Activated B cell treated with CpG ODN at 0.5 μM for 24 hours (primary cell): ENCODE results near the gene ERN1. TPM values are rescaled to one million over a fixed set of nuclear protein-coding genes. Genes with fewer than 3 reads are reported as not detected.

ENCODE experiments used
- ATAC-seq: fragments of 200-7000 bp; cut with Tn5 transposase; one replicate; pipeline ENCODE4 v1.10.0; 2021; ENCODE audit warnings: low read depth, mild to moderate bottlenecking, moderate library complexity
- CTCF ChIA-PET: fragments of 350-600 bp; sonication (Branson Sonifier 250); formaldehyde crosslinking; loops from one replicate; lab custom pipeline; 2021; ENCODE audit warnings: antibody characterized with exemption; lab: Charles Lee
- POLR2A ChIA-PET: fragments of 350-600 bp; sonication (Branson Sonifier 250); formaldehyde crosslinking; loops from one replicate; lab custom pipeline; 2021; ENCODE audit warnings: antibody characterized with exemption; lab: Charles Lee
- DNase-seq: peaks from one replicate; pipeline ENCODE4 v3.0.0; 2022
- H3K27ac Mint-ChIP-seq: one replicate; pipeline ENCODE4 v1.8.0; 2020; ENCODE audit warnings: mixed read lengths
- H3K27me3 Mint-ChIP-seq: one replicate; pipeline ENCODE4 v1.8.0; 2021; ENCODE audit warnings: mixed read lengths
- H3K36me3 Mint-ChIP-seq: one replicate; pipeline ENCODE4 v1.8.0; 2021; ENCODE audit warnings: low read depth, mixed read lengths
- H3K4me1 Mint-ChIP-seq: one replicate; pipeline ENCODE4 v1.8.0; 2021; ENCODE audit warnings: mixed read lengths
- H3K4me3 Mint-ChIP-seq: one replicate; pipeline ENCODE4 v1.8.0; 2020; ENCODE audit warnings: mild to moderate bottlenecking, mixed read lengths
- H3K9me3 Mint-ChIP-seq: one replicate; pipeline ENCODE4 v1.8.0; 2020; ENCODE audit warnings: mixed read lengths
- intact Hi-C: fragments of 100-400 bp; cut with micrococcal nuclease; formaldehyde crosslinking; loops from one replicate; pipeline ENCODE4 v1.15.1; 2024
- total RNA-seq: library from RNA; stranded (reverse); gene quantifications from 2 replicates; pipeline ENCODE4 v1.2.3, GENCODE V29; 2022
- TF ChIP-seq, protein P1 (sequence below): fragments of 200-600 bp; IDR thresholded peaks from one replicate; pipeline ENCODE4 v1.8.0; 2022; ENCODE audit warnings: antibody characterized with exemption, mild to moderate bottlenecking

The ERN1 gene
- total RNA-seq, 1 donor from 2014 or later: 12.9 TPM

DNA sequence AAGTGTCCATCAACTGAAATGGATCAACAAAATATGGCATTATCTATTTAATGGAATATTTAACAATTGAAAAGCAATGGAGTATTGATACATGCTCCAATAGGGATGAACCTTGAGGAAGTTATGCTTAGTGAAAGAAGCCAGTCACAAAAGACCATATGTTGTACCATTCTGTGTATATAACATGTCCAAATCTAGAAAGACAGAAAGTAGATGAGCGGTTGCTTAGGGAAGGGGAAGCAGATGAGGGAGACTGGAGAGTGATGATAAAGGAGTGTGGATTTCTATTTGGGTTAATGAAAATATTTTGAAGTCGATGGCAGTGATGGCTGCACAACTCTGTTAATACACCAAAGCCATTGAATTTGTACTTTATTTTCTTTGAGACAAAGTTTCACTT is 8.5 kb upstream of the ERN1 start:
- DNase-seq (no peak), ATAC-seq (no peak)
- Mint-ChIP-seq H3K36me3 (no peaks in the 10 kb centered on the region), H3K9me3 (no peaks in the 10 kb centered on the region), H3K4me3 (no peak overlapping the region), H3K27ac (no peak overlapping the region), H3K4me1 (peaks cover 2% of the 10 kb centered on the region), H3K27me3 (peaks cover 5% of the 10 kb centered on the region)
- intact Hi-C loops: no loop called here
- ChIA-PET CTCF (no interaction called here), POLR2A (no interaction called here)
- TF ChIP-seq, protein P1, sequence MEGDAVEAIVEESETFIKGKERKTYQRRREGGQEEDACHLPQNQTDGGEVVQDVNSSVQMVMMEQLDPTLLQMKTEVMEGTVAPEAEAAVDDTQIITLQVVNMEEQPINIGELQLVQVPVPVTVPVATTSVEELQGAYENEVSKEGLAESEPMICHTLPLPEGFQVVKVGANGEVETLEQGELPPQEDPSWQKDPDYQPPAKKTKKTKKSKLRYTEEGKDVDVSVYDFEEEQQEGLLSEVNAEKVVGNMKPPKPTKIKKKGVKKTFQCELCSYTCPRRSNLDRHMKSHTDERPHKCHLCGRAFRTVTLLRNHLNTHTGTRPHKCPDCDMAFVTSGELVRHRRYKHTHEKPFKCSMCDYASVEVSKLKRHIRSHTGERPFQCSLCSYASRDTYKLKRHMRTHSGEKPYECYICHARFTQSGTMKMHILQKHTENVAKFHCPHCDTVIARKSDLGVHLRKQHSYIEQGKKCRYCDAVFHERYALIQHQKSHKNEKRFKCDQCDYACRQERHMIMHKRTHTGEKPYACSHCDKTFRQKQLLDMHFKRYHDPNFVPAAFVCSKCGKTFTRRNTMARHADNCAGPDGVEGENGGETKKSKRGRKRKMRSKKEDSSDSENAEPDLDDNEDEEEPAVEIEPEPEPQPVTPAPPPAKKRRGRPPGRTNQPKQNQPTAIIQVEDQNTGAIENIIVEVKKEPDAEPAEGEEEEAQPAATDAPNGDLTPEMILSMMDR: no peak

DNA sequence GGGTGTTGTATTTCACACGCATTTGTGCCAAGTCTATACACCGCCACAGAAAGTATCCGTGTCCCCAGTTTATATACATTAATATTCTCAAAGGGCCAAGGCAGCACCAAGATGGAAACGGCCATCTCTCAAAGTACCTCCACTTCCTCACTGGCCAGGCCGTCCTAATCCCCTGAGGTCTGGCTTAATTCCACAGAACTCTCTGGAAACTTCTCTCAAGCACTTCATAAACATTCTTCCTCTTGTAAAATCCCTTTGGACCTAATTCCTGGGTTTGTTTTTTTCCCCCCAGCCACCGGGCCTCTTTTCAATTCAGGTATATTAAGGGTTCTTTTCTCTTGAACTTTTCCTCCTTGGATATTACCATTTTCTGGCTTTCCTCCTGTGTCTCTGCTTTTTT is 5.1 kb upstream of the ERN1 start:
- CTCF ChIA-PET: interaction anchor here (2.9 to 7.4 kb wide), 3 partner anchors 10 to 219 kb away, joined by 22 to 411 read pairs (median 116); partner anchors contain the start of genes CSHL1 and GH1
- no peak overlapping the region for H3K27ac Mint-ChIP-seq
- DNase-seq (no peak), ATAC-seq (no peak)
- H3K4me3 Mint-ChIP-seq: no peak overlapping the region
- TF ChIP-seq, protein P1: no peak
- POLR2A ChIA-PET: interaction anchor here (0.9 kb wide), 1 partner anchor 11 kb away, joined by 4 read pairs; no protein-coding TSS in a partner anchor
- no peaks in the 10 kb centered on the region for H3K9me3 Mint-ChIP-seq
- peaks cover 19% of the 10 kb centered on the region for H3K4me1 Mint-ChIP-seq
- H3K27me3 Mint-ChIP-seq: peaks cover 5% of the 10 kb centered on the region
- intact Hi-C loops: loop anchor here (5.0 kb wide), 1 partner anchor 147 kb away; no protein-coding TSS in a partner anchor
- no peaks in the 10 kb centered on the region for H3K36me3 Mint-ChIP-seq

DNA sequence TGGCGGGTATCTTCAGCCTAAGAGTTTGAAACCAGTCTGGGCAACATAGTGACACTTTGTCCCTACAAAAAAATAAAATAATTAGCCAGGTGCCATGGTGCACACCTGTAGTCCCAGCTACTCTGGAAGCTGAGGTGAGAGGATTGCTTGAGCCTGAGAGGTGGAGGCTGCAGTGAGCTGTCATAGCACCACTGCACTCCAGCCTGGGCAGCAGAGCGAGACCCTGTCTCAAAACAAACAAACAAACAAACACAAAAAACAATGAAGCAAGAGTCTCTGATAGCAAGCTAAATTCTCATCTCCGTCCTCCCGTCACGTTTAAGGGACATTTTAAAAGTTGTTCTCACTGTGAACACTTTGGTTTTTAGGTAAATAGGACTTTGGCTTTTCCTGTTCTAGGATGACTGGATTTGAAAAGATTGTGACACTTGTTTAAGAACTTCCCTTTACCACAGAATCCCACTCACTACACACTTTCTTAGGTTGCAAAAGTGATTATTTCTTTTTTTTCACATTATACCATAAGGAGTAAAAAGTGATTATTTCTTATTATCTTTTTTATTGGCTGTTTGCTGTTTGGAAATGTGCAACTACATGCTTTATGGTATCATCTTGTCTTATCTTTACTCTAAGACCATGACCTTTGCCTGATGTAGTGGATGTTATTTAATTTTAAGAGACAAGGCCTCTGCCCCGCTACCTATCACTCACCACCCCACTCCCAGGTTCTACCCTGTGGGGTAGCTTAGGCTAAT is 4.4 kb upstream of the ERN1 start:
- ATAC-seq (no peak), DNase-seq (no peak)
- Mint-ChIP-seq H3K36me3 (no peaks in the 10 kb centered on the region), H3K4me1 (peaks cover 19% of the 10 kb centered on the region), H3K9me3 (no peaks in the 10 kb centered on the region), H3K27me3 (peaks cover 5% of the 10 kb centered on the region), H3K4me3 (no peak overlapping the region), H3K27ac (no peak overlapping the region)
- POLR2A ChIA-PET: interaction anchor here (0.6 to 5.7 kb wide), 12 partner anchors 11 to 214 kb away, joined by 3 to 103 read pairs (median 3); partner anchors contain the start of gene ICAM2
- CTCF ChIA-PET: interaction anchor here (0.6 to 7.4 kb wide), 45 partner anchors 7 to 253 kb away, joined by 3 to 411 read pairs (median 6); partner anchors contain the start of genes CD79B, CSHL1, GH1 and GH2
- TF ChIP-seq, protein P1: no peak
- intact Hi-C loops: loop anchor here (5.0 kb wide), 1 partner anchor 148 kb away; no protein-coding TSS in a partner anchor

DNA sequence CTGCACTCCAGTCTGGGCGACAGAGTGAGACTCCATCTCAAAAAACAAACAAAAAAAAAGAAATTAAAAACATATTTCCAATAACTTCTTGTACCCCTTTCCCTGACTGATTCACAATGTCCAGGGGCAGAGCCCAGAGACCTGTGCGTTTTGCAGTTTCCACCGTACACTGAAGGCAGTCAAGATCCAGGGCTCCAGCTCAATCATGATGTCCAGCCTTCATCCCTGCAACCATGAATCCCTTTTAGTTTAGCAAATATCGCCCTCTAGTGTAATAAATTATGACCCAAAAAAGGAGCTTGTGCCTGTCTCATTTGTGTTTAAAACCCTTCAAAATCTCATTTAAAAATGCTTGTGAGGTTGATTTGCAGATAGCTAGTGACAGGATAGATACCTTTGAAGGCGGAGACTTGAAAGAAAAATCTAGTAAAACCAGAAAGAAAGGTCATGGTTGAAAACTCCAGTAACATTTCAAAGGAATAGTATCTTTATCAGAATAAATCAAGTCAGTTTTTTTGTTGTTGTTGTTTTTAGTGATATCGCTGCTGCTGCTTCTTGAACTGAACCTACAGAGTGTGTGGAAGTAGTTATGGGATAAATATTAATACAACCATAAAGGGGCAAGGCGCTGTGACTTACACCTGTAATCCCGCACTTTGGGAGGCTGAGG is 3.7 kb upstream of the ERN1 start:
- H3K27me3 Mint-ChIP-seq: peaks cover 5% of the 10 kb centered on the region
- DNase-seq (no peak), ATAC-seq (no peak)
- intact Hi-C loops: loop anchor here (1.0 to 5.0 kb wide), 4 partner anchors 70 to 222 kb away; partner anchors contain the start of gene CSHL1
- TF ChIP-seq, protein P1: no peak
- H3K9me3 Mint-ChIP-seq: no peaks in the 10 kb centered on the region
- H3K4me1 Mint-ChIP-seq: peaks cover 24% of the 10 kb centered on the region
- no peak overlapping the region for H3K4me3 Mint-ChIP-seq
- H3K36me3 Mint-ChIP-seq: no peaks in the 10 kb centered on the region
- CTCF ChIA-PET: interaction anchor here (0.6 to 7.4 kb wide), 50 partner anchors 8 to 285 kb away, joined by 3 to 411 read pairs (median 5); partner anchors contain the start of genes CD79B, CSHL1, GH1 and GH2
- no peak overlapping the region for H3K27ac Mint-ChIP-seq
- POLR2A ChIA-PET: interaction anchor here (0.6 to 5.7 kb wide), 13 partner anchors 13 to 214 kb away, joined by 3 to 103 read pairs (median 3); partner anchors contain the start of gene ICAM2
